ENCODE measurements around the gene FGF14. TPM values are rescaled to one million over a fixed set of nuclear protein-coding genes. Genes with fewer than 3 reads are reported as not detected.

Gene FGF14
- total and polyA plus RNA-seq, 5 experiments from 2014 or later: not detected

- Mint-ChIP-seq H3K4me1 (no peaks in the 10 kb centered on the region), H3K36me3 (no peaks in the 10 kb centered on the region), H3K4me3 (no peak overlapping the region), H3K27ac (no peak overlapping the region), H3K27me3 (peaks cover 0 to 3% (median 0%) of the 10 kb centered on the region in 5 donors), H3K9me3 (no peaks in the 10 kb centered on the region)
- POLR2A ChIA-PET: no interaction called here
- ATAC-seq: no peak
- no peak for DNase-seq
Measured at GRCh38 chr13:102323012-102323411, 78.8 kb downstream of the FGF14 start.

DNA sequence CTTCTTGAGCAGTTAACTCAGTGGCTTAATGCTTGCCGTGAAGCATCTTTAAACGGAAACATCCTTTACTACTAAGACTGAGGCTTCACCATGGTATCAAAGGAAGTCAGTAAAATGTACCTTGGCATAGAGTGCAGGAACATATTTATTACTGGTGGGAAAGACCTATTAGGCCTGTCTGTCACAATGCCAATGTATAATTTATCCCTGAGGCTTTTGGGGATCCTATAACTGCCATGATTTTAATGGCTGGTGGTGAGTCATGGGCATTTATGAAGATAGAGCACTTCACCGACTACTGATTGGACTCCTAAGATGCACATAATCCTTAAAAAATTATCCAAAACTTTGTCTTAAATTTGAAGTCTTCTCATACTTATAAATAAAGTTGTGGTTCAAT lies 79.6 kb downstream of the FGF14 start:
- ATAC-seq (no peak), DNase-seq (no peak)
- POLR2A ChIA-PET: no interaction called here
- Mint-ChIP-seq H3K9me3 (no peaks in the 10 kb centered on the region), H3K4me3 (no peak overlapping the region), H3K27ac (no peak overlapping the region), H3K36me3 (no peaks in the 10 kb centered on the region), H3K4me1 (no peaks in the 10 kb centered on the region), H3K27me3 (peaks cover 0 to 5% (median 0%) of the 10 kb centered on the region in 5 donors)

GRCh38 chr13:102318233-102318632 lies 83.6 kb downstream of the FGF14 start:
- peaks cover 0 to under 1% (median 0%) of the 10 kb centered on the region in 4 donors for H3K4me1 Mint-ChIP-seq
- no peaks in the 10 kb centered on the region for H3K36me3 Mint-ChIP-seq
- H3K9me3 Mint-ChIP-seq: no peaks in the 10 kb centered on the region
- ATAC-seq: no peak
- no peak for DNase-seq
- H3K4me3 Mint-ChIP-seq: no peak overlapping the region
- peaks cover 0 to 14% (median 3%) of the 10 kb centered on the region in 5 donors for H3K27me3 Mint-ChIP-seq
- no peak overlapping the region for H3K27ac Mint-ChIP-seq
- POLR2A ChIA-PET: no interaction called here

- no peak for DNase-seq
- H3K27me3 Mint-ChIP-seq: peaks cover 0 to 20% (median 9%) of the 10 kb centered on the region in 5 donors
- H3K9me3 Mint-ChIP-seq: no peaks in the 10 kb centered on the region
- H3K4me3 Mint-ChIP-seq: no peak overlapping the region
- no peak for ATAC-seq
- H3K36me3 Mint-ChIP-seq: no peaks in the 10 kb centered on the region
- H3K27ac Mint-ChIP-seq: no peak overlapping the region
- POLR2A ChIA-PET: no interaction called here
- peaks cover 0 to 1% (median 0%) of the 10 kb centered on the region in 4 donors for H3K4me1 Mint-ChIP-seq
Measured at GRCh38 chr13:102317593-102317992, 84.3 kb downstream of the FGF14 start.

- peaks cover 0 to 21% (median 10%) of the 10 kb centered on the region in 5 donors for H3K27me3 Mint-ChIP-seq
- H3K36me3 Mint-ChIP-seq: no peaks in the 10 kb centered on the region
- ATAC-seq (no peak), DNase-seq (no peak)
- no peak overlapping the region for H3K4me3 Mint-ChIP-seq
- peaks cover 0 to 1% (median 0%) of the 10 kb centered on the region in 4 donors for H3K4me1 Mint-ChIP-seq
- no peak overlapping the region for H3K27ac Mint-ChIP-seq
- no peaks in the 10 kb centered on the region for H3K9me3 Mint-ChIP-seq
- POLR2A ChIA-PET: no interaction called here
Measured at GRCh38 chr13:102316732-102317131, 85.1 kb downstream of the FGF14 start.

DNA sequence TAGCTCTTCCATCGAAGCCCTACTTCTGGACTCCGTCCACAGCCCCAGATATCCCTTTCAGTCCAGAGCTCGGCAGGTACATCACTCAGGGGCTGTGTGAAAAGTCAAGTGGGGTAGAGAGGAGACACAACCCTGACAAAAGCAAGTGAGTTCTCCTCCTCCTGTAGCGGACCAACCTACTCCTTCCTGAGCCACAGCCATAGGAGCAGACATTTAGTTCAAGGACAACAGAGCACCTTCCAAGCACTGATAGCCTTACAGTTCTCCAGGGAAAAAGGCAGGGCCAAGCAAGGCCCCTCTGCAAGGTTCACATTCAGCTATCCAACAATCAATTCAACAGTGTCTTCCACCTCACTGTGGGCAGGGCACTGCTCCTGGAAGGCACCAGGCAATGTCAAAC lies 89.0 kb downstream of the FGF14 start:
- Mint-ChIP-seq H3K4me3 (no peak overlapping the region), H3K36me3 (no peaks in the 10 kb centered on the region), H3K27me3 (peaks cover 1 to 42% (median 11%) of the 10 kb centered on the region in 5 donors), H3K9me3 (no peaks in the 10 kb centered on the region), H3K27ac (no peak overlapping the region), H3K4me1 (peaks cover 0 to 1% (median 0%) of the 10 kb centered on the region in 4 donors)
- ATAC-seq (no peak), DNase-seq (no peak)
- POLR2A ChIA-PET: no interaction called here

DNA sequence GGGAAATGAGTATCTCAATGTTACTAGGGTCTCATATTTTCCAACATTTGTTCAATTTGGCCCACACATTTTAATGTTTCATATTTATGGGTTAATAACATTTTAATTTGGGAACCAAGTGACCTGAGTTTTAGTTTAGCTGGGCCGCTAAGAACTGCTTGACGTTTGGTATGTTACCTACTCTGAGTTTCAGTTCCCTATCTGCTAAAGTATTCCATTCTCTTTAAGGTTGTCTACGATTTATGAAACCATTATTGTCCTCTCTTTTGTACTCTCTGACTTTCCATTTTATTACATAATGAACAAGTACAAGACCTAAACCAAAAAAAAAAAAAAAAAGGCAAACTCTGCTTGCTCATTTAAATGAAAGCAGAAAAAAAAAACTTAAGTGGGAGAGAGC lies 89.9 kb downstream of the FGF14 start:
- H3K4me3 Mint-ChIP-seq: no peak overlapping the region
- no peak overlapping the region for H3K27ac Mint-ChIP-seq
- DNase-seq (no peak), ATAC-seq (no peak)
- POLR2A ChIA-PET: no interaction called here
- peaks cover 0 to 1% (median 0%) of the 10 kb centered on the region in 4 donors for H3K4me1 Mint-ChIP-seq
- H3K36me3 Mint-ChIP-seq: no peaks in the 10 kb centered on the region
- H3K27me3 Mint-ChIP-seq: peaks cover 1 to 42% (median 9%) of the 10 kb centered on the region in 5 donors
- no peaks in the 10 kb centered on the region for H3K9me3 Mint-ChIP-seq

GRCh38 chr13:102311419-102311796 lies 90.4 kb downstream of the FGF14 start:
- Mint-ChIP-seq H3K4me1 (peaks cover 0 to 1% (median 0%) of the 10 kb centered on the region in 4 donors), H3K4me3 (no peak overlapping the region), H3K36me3 (no peaks in the 10 kb centered on the region), H3K27me3 (peaks cover 1 to 45% (median 9%) of the 10 kb centered on the region in 5 donors), H3K9me3 (no peaks in the 10 kb centered on the region), H3K27ac (no peak overlapping the region)
- ATAC-seq (no peak), DNase-seq (no peak)
- POLR2A ChIA-PET: no interaction called here

DNA sequence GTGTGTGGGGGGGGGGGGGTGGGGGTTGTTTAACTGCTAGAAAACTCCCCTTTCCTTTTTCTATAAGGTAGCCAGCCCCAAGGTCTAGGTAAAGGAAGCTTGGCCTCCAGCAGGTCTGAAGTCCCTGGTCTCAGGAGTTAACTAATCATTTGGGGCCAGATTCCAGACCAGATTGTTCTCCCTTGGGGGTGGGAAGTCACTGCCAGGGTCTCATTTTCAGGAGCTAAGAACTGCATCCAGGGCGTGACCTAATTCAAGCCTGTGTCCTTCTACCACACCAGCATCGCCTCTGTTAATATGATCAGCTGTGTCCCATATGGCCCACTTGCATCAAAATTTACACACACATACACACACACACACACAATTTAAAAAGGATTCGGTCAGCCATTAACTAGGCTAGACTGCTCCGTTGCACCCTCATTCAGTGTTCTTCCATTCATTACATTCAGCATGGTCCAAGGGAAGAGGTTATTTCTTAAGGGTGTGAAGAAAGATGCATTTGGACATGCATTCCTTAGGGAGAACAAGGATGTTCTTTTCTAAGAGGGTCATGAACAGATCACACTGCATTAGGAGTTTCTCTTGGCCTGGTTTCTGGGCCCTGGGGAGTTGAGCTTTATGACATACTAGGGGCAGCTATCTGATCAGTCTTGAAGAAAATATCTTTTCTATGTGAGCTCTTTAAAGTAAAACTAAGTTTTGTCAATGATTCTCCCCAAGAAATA lies 91.0 kb downstream of the FGF14 start:
- Mint-ChIP-seq H3K4me3 (no peak overlapping the region), H3K27me3 (peaks cover 1 to 50% (median 9%) of the 10 kb centered on the region in 5 donors), H3K36me3 (no peaks in the 10 kb centered on the region), H3K4me1 (peaks cover 0 to 1% (median 0%) of the 10 kb centered on the region in 4 donors), H3K27ac (no peak overlapping the region), H3K9me3 (no peaks in the 10 kb centered on the region)
- ATAC-seq: no peak
- no peak for DNase-seq
- POLR2A ChIA-PET: no interaction called here

- no peak for DNase-seq
- Mint-ChIP-seq H3K4me3 (no peak overlapping the region), H3K27ac (no peak overlapping the region), H3K36me3 (no peaks in the 10 kb centered on the region), H3K27me3 (peaks cover 1 to 46% (median 12%) of the 10 kb centered on the region in 5 donors), H3K9me3 (no peaks in the 10 kb centered on the region), H3K4me1 (peaks cover 0 to 1% (median 0%) of the 10 kb centered on the region in 4 donors)
- POLR2A ChIA-PET: no interaction called here
- no peak for ATAC-seq
Measured at GRCh38 chr13:102309110-102309509, 92.7 kb downstream of the FGF14 start.

DNA sequence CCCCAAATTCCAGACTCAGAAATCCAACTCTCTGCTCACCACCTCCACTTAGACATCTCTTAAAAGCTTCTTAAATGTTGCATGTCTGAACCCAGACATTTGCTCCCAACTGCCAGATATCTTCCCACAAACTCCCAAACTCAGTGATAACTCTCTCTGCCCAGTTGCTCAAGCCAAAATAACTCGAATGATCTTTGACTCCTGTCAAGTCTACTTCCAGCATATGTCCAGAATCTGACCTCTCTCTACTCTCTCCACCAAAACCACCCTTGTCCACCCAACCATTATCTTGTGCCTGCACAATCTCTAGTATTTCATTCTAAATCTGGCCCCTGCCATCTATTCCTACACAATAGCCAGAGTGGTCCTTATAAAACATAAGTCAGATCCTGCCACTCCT lies 99.3 kb downstream of the FGF14 start:
- no peak overlapping the region for H3K27ac Mint-ChIP-seq
- DNase-seq (no peak), ATAC-seq (no peak)
- H3K36me3 Mint-ChIP-seq: no peaks in the 10 kb centered on the region
- H3K27me3 Mint-ChIP-seq: peaks cover 0 to 12% (median 4%) of the 10 kb centered on the region in 5 donors
- H3K9me3 Mint-ChIP-seq: no peaks in the 10 kb centered on the region
- H3K4me1 Mint-ChIP-seq: no peaks in the 10 kb centered on the region
- H3K4me3 Mint-ChIP-seq: no peak overlapping the region
- POLR2A ChIA-PET: no interaction called here

GRCh38 chr13:102300379-102300778 lies 101.5 kb downstream of the FGF14 start:
- no peak overlapping the region for H3K27ac Mint-ChIP-seq
- no peaks in the 10 kb centered on the region for H3K36me3 Mint-ChIP-seq
- no peak for ATAC-seq
- no peaks in the 10 kb centered on the region for H3K4me1 Mint-ChIP-seq
- no peaks in the 10 kb centered on the region for H3K9me3 Mint-ChIP-seq
- no peak overlapping the region for H3K4me3 Mint-ChIP-seq
- POLR2A ChIA-PET: no interaction called here
- DNase-seq: no peak
- peaks cover 0 to 9% (median 4%) of the 10 kb centered on the region in 5 donors for H3K27me3 Mint-ChIP-seq

- no peaks in the 10 kb centered on the region for H3K9me3 Mint-ChIP-seq
- H3K4me3 Mint-ChIP-seq: no peak overlapping the region
- ATAC-seq (no peak), DNase-seq (no peak)
- POLR2A ChIA-PET: no interaction called here
- H3K4me1 Mint-ChIP-seq: no peaks in the 10 kb centered on the region
- H3K36me3 Mint-ChIP-seq: no peaks in the 10 kb centered on the region
- H3K27ac Mint-ChIP-seq: no peak overlapping the region
- H3K27me3 Mint-ChIP-seq: peaks cover 0 to 13% (median 7%) of the 10 kb centered on the region in 5 donors
Measured at GRCh38 chr13:102299366-102299765, 102.5 kb downstream of the FGF14 start.

DNA sequence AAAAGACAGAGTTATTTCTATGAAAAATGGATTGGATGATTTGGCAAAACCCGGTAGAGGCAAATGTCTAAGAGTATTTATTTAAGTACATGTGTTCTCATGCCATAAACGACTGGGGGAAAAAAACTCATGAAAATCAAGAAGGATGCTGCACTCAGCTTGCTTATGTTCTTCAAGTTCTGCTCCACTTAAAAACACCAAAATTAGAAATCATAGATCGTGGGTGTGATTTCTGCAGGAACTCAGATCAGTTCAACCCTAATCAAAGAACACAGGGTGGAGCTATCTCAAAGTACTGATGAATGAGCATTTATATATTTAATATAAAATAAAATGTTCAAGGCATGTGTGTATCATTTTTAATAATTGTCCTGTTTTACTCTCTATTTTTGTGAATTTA lies 103.8 kb downstream of the FGF14 start:
- DNase-seq (no peak), ATAC-seq (no peak)
- Mint-ChIP-seq H3K27me3 (peaks cover 0 to 9% (median 3%) of the 10 kb centered on the region in 5 donors), H3K4me3 (no peak overlapping the region), H3K27ac (no peak overlapping the region), H3K9me3 (no peaks in the 10 kb centered on the region), H3K36me3 (no peaks in the 10 kb centered on the region), H3K4me1 (no peaks in the 10 kb centered on the region)
- POLR2A ChIA-PET: no interaction called here
